Thyroid gland (tissue), 4 donors: ENCODE measurements around the gene SLC22A15.
"Not testable (repeated sequence)": the region's sequence is repeated elsewhere in the genome, so short reads cannot be mapped to it uniquely, and the experiment has no call there.

ENCODE experiments used
- CTCF ChIP-seq, 6 experiments: fragments of 200-600 bp in 3 of 6; fragments of 450-650 bp in 3 of 6; sonication (generic) in 3 of 6; IDR thresholded peaks; one replicate each; pipeline ENCODE4 v1.5.1; 2016 to 2019; ENCODE audit warnings: antibody characterized with exemption in 6 of 6, mild to moderate bottlenecking in 2 of 6, inconsistent platforms in 1 of 6, moderate library complexity in 1 of 6
- POLR2A ChIP-seq, 2 donors: fragments of 450-650 bp; IDR thresholded peaks; one replicate each; pipeline ENCODE4 v1.6.1; 2017; ENCODE audit warnings: antibody characterized with exemption in 2 of 2, mild to moderate bottlenecking in 2 of 2, moderate library complexity in 1 of 2

GRCh38 chr1:116051896-116052295 lies 75.6 kb downstream of the SLC22A15 start:
- TF ChIP-seq CTCF, POLR2A (IDR thresholded peaks at IDR 0.05): not testable (repeated sequence)
